WTC11 (cell line): ENCODE results near the gene SLC7A8. TPM values are rescaled to one million over a fixed set of nuclear protein-coding genes. Genes with fewer than 3 reads are reported as not detected.

ENCODE experiments used
- ATAC-seq: fragments of 200-7000 bp; cut with Tn5 transposase; 2 replicates; pipeline ENCODE4 v1.10.0; 2021; ENCODE audit warnings: mild to moderate bottlenecking, moderate library complexity
- CTCF ChIA-PET: fragments of 300-600 bp; sonication (Branson Sonifier 250); formaldehyde crosslinking; loops from one replicate; lab custom pipeline; 2021; ENCODE audit warnings: antibody characterized with exemption; lab: Charles Lee
- POLR2A ChIA-PET: fragments of 350-600 bp; sonication (Branson Sonifier 250); formaldehyde crosslinking; loops from one replicate; lab custom pipeline; 2021; ENCODE audit warnings: antibody characterized with exemption; lab: Charles Lee
- DNase-seq: peaks from one replicate; pipeline ENCODE4 v3.0.0; 2021; ENCODE audit warnings: low spot score
- H3K27ac Mint-ChIP-seq: 2 replicates; pipeline ENCODE4 v1.8.0; 2021; ENCODE audit warnings: mixed read lengths
- H3K27me3 Mint-ChIP-seq: 2 replicates; pipeline ENCODE4 v1.8.0; 2021; ENCODE audit warnings: low read depth, mild to moderate bottlenecking, moderate library complexity, mixed read lengths
- H3K36me3 Mint-ChIP-seq: 2 replicates; pipeline ENCODE4 v1.8.0; 2021; ENCODE audit warnings: mixed read lengths
- H3K4me1 Mint-ChIP-seq: 2 replicates; pipeline ENCODE4 v1.8.0; 2022; ENCODE audit warnings: mixed read lengths
- H3K4me3 Mint-ChIP-seq: 2 replicates; pipeline ENCODE4 v1.8.0; 2021; ENCODE audit warnings: mild to moderate bottlenecking, moderate library complexity, mixed read lengths
- H3K9me3 Mint-ChIP-seq: 2 replicates; pipeline ENCODE4 v1.8.0; 2021; ENCODE audit warnings: mixed read lengths
- ELF4 ChIP-seq: sonication (generic); formaldehyde crosslinking; IDR thresholded peaks from 2 replicates; pipeline ENCODE4 v1.8.1; 2022; ENCODE audit warnings: low read depth, mild to moderate bottlenecking, moderate library complexity, missing genetic modification reagents
- ESRRA ChIP-seq: sonication (generic); formaldehyde crosslinking; IDR thresholded peaks from 2 replicates; pipeline ENCODE4 v1.8.1; 2022; ENCODE audit warnings: mild to moderate bottlenecking, missing genetic modification reagents, borderline replicate concordance
- FOXJ3 ChIP-seq: sonication (generic); formaldehyde crosslinking; IDR thresholded peaks from 2 replicates; pipeline ENCODE4 v1.9.0; 2021; ENCODE audit warnings: missing genetic modification reagents, mild to moderate bottlenecking, borderline replicate concordance
- MXD4 ChIP-seq: fragments of 250-450 bp; sonication (Bioruptor Pico); IDR thresholded peaks from 2 replicates; pipeline ENCODE4 v1.8.0; 2021; ENCODE audit warnings: mild to moderate bottlenecking, moderate library complexity, borderline replicate concordance
- NFE2L1 ChIP-seq: sonication (generic); formaldehyde crosslinking; IDR thresholded peaks from 2 replicates; pipeline ENCODE4 v1.8.1; 2023; ENCODE audit warnings: missing genetic modification reagents
- NR2C2 ChIP-seq: sonication (generic); formaldehyde crosslinking; IDR thresholded peaks from 2 replicates; pipeline ENCODE4 v1.8.0; 2022; ENCODE audit warnings: mild to moderate bottlenecking, missing genetic modification reagents
- PRRX2 ChIP-seq: fragments of 250-450 bp; sonication (Bioruptor Pico); IDR thresholded peaks from 2 replicates; pipeline ENCODE4 v1.8.0; 2021; ENCODE audit warnings: mild to moderate bottlenecking
- SMAD4 ChIP-seq: sonication (generic); formaldehyde crosslinking; IDR thresholded peaks from 2 replicates; pipeline ENCODE4 v1.8.0; 2022; ENCODE audit warnings: mild to moderate bottlenecking, missing genetic modification reagents
- SP1 ChIP-seq: sonication (generic); formaldehyde crosslinking; conservative IDR thresholded peaks from 2 replicates; pipeline ENCODE4 v1.8.1; 2022; ENCODE audit warnings: missing genetic modification reagents
- TP53 ChIP-seq: sonication (generic); formaldehyde crosslinking; IDR thresholded peaks from 2 replicates; pipeline ENCODE4 v1.8.1; 2023; ENCODE audit warnings: mild to moderate bottlenecking, missing genetic modification reagents
- ZNF219 ChIP-seq: sonication (generic); formaldehyde crosslinking; IDR thresholded peaks from 2 replicates; pipeline ENCODE4 v1.8.0; 2023; ENCODE audit warnings: missing genetic modification reagents, mild to moderate bottlenecking, borderline replicate concordance
- ZNF263 ChIP-seq: sonication (generic); formaldehyde crosslinking; IDR thresholded peaks from 2 replicates; pipeline ENCODE4 v1.8.1; 2022; ENCODE audit warnings: low read depth, mild to moderate bottlenecking, moderate library complexity, missing genetic modification reagents
- ZNF416 ChIP-seq: fragments of 250-450 bp; sonication (Bioruptor Pico); IDR thresholded peaks from 2 replicates; pipeline ENCODE4 v1.9.0; 2021; ENCODE audit warnings: mild to moderate bottlenecking, inconsistent platforms
- total RNA-seq: library from RNA; stranded (reverse); gene quantifications from 3 replicates; pipeline ENCODE4 v1.2.3, GENCODE V29; 2021
- TF ChIP-seq, protein P1 (sequence below): sonication (generic); formaldehyde crosslinking; IDR thresholded peaks from 2 replicates; pipeline ENCODE4 v1.8.1; 2023; ENCODE audit warnings: mild to moderate bottlenecking, missing genetic modification reagents, moderate library complexity
- TF ChIP-seq, protein P2 (sequence below): sonication (generic); formaldehyde crosslinking; IDR thresholded peaks from 2 replicates; pipeline ENCODE4 v1.8.0; 2022; ENCODE audit warnings: mild to moderate bottlenecking, missing genetic modification reagents
- TF ChIP-seq, protein P3 (sequence below): sonication (generic); formaldehyde crosslinking; IDR thresholded peaks from 2 replicates; pipeline ENCODE4 v1.8.1; 2023; ENCODE audit warnings: mild to moderate bottlenecking, missing genetic modification reagents
- TF ChIP-seq, protein P4 (sequence below): fragments of 200-600 bp; IDR thresholded peaks from 2 replicates; pipeline ENCODE4 v1.8.0; 2022; ENCODE audit warnings: antibody characterized with exemption
- TF ChIP-seq, protein P5 (sequence below): fragments of 250-450 bp; sonication (Bioruptor Pico); IDR thresholded peaks from 2 replicates; pipeline ENCODE4 v1.8.0; 2021; ENCODE audit warnings: mild to moderate bottlenecking
- TF ChIP-seq, protein P6 (sequence below): sonication (generic); formaldehyde crosslinking; IDR thresholded peaks from 2 replicates; pipeline ENCODE4 v1.8.0; 2023; ENCODE audit warnings: missing genetic modification reagents, mild to moderate bottlenecking, borderline replicate concordance
- TF ChIP-seq, protein P7 (sequence below): sonication (generic); formaldehyde crosslinking; IDR thresholded peaks from 2 replicates; pipeline ENCODE4 v1.8.0; 2022; ENCODE audit warnings: mild to moderate bottlenecking, missing genetic modification reagents

SLC7A8 gene
- total RNA-seq, 1 experiment from 2014 or later: 207 TPM

DNA sequence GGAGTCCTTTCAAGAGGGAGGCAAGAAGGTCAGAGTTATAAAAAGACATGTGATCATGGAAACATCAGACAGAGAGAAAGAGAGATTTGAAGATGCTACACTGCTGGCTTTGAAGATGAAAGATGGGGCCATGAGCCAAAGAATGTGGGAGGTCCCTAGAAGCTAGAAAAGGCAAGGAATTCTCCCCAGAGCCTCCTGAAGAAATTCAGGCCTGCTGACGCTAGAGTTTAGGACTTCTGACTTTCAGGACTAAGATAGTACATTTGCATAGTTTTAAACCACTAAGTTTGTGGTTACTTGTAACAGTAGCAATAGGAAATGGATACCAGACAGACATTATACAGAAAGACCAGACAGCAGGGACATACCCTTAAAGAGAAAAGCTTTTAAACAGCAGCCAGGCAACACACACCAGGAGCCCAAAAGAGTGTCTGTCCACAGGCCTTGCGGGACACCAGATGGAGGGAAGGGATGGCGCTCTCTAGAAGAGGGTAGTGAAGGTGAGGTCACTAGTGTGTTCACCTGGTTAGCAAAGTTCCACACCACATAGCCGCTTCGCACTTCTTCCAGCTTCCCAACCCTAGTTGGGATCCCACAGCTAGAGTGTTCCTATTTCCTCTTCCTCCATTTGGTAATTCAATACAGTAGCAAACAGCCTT is 34.7 kb downstream of the SLC7A8 start:
- CTCF ChIA-PET: interaction anchor here (1.1 kb wide), 1 partner anchor 27 kb away, joined by 3 read pairs; no protein-coding TSS in a partner anchor
- POLR2A ChIA-PET: no interaction called here
- ATAC-seq (no peak), DNase-seq (no peak)
- TF ChIP-seq, protein P1, sequence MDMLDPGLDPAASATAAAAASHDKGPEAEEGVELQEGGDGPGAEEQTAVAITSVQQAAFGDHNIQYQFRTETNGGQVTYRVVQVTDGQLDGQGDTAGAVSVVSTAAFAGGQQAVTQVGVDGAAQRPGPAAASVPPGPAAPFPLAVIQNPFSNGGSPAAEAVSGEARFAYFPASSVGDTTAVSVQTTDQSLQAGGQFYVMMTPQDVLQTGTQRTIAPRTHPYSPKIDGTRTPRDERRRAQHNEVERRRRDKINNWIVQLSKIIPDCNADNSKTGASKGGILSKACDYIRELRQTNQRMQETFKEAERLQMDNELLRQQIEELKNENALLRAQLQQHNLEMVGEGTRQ: no peak
- no peak for TF ChIP-seq SP1 (CRISPR knock-in tag)
- TF ChIP-seq FOXJ3 (CRISPR knock-in tag): no peak
- no peak for TF ChIP-seq ELF4 (CRISPR knock-in tag)
- no peak for TF ChIP-seq NR2C2 (CRISPR knock-in tag)
- TF ChIP-seq, protein P2, sequence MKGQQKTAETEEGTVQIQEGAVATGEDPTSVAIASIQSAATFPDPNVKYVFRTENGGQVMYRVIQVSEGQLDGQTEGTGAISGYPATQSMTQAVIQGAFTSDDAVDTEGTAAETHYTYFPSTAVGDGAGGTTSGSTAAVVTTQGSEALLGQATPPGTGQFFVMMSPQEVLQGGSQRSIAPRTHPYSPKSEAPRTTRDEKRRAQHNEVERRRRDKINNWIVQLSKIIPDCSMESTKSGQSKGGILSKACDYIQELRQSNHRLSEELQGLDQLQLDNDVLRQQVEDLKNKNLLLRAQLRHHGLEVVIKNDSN (CRISPR knock-in tag): no peak
- TF ChIP-seq ESRRA (CRISPR knock-in tag): no peak
- TF ChIP-seq MXD4 (CRISPR knock-in tag): no peak
- TF ChIP-seq ZNF416 (CRISPR knock-in tag): no peak
- TF ChIP-seq, protein P3, sequence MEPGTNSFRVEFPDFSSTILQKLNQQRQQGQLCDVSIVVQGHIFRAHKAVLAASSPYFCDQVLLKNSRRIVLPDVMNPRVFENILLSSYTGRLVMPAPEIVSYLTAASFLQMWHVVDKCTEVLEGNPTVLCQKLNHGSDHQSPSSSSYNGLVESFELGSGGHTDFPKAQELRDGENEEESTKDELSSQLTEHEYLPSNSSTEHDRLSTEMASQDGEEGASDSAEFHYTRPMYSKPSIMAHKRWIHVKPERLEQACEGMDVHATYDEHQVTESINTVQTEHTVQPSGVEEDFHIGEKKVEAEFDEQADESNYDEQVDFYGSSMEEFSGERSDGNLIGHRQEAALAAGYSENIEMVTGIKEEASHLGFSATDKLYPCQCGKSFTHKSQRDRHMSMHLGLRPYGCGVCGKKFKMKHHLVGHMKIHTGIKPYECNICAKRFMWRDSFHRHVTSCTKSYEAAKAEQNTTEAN: no peak
- TF ChIP-seq ZNF219 (CRISPR knock-in tag): no peak
- no peak for TF ChIP-seq ZNF263 (CRISPR knock-in tag)
- TF ChIP-seq, protein P4, sequence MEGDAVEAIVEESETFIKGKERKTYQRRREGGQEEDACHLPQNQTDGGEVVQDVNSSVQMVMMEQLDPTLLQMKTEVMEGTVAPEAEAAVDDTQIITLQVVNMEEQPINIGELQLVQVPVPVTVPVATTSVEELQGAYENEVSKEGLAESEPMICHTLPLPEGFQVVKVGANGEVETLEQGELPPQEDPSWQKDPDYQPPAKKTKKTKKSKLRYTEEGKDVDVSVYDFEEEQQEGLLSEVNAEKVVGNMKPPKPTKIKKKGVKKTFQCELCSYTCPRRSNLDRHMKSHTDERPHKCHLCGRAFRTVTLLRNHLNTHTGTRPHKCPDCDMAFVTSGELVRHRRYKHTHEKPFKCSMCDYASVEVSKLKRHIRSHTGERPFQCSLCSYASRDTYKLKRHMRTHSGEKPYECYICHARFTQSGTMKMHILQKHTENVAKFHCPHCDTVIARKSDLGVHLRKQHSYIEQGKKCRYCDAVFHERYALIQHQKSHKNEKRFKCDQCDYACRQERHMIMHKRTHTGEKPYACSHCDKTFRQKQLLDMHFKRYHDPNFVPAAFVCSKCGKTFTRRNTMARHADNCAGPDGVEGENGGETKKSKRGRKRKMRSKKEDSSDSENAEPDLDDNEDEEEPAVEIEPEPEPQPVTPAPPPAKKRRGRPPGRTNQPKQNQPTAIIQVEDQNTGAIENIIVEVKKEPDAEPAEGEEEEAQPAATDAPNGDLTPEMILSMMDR: no peak
- no peak for TF ChIP-seq TP53 (CRISPR knock-in tag)
- TF ChIP-seq PRRX2 (CRISPR knock-in tag): no peak
- TF ChIP-seq, protein P5, sequence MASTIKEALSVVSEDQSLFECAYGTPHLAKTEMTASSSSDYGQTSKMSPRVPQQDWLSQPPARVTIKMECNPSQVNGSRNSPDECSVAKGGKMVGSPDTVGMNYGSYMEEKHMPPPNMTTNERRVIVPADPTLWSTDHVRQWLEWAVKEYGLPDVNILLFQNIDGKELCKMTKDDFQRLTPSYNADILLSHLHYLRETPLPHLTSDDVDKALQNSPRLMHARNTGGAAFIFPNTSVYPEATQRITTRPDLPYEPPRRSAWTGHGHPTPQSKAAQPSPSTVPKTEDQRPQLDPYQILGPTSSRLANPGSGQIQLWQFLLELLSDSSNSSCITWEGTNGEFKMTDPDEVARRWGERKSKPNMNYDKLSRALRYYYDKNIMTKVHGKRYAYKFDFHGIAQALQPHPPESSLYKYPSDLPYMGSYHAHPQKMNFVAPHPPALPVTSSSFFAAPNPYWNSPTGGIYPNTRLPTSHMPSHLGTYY (CRISPR knock-in tag): no peak
- TF ChIP-seq NFE2L1 (CRISPR knock-in tag): no peak
- TF ChIP-seq, protein P6, sequence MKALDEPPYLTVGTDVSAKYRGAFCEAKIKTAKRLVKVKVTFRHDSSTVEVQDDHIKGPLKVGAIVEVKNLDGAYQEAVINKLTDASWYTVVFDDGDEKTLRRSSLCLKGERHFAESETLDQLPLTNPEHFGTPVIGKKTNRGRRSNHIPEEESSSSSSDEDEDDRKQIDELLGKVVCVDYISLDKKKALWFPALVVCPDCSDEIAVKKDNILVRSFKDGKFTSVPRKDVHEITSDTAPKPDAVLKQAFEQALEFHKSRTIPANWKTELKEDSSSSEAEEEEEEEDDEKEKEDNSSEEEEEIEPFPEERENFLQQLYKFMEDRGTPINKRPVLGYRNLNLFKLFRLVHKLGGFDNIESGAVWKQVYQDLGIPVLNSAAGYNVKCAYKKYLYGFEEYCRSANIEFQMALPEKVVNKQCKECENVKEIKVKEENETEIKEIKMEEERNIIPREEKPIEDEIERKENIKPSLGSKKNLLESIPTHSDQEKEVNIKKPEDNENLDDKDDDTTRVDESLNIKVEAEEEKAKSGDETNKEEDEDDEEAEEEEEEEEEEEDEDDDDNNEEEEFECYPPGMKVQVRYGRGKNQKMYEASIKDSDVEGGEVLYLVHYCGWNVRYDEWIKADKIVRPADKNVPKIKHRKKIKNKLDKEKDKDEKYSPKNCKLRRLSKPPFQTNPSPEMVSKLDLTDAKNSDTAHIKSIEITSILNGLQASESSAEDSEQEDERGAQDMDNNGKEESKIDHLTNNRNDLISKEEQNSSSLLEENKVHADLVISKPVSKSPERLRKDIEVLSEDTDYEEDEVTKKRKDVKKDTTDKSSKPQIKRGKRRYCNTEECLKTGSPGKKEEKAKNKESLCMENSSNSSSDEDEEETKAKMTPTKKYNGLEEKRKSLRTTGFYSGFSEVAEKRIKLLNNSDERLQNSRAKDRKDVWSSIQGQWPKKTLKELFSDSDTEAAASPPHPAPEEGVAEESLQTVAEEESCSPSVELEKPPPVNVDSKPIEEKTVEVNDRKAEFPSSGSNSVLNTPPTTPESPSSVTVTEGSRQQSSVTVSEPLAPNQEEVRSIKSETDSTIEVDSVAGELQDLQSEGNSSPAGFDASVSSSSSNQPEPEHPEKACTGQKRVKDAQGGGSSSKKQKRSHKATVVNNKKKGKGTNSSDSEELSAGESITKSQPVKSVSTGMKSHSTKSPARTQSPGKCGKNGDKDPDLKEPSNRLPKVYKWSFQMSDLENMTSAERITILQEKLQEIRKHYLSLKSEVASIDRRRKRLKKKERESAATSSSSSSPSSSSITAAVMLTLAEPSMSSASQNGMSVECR (CRISPR knock-in tag): no peak
- no peak for TF ChIP-seq SMAD4 (CRISPR knock-in tag)
- TF ChIP-seq, protein P7, sequence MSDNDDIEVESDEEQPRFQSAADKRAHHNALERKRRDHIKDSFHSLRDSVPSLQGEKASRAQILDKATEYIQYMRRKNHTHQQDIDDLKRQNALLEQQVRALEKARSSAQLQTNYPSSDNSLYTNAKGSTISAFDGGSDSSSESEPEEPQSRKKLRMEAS (CRISPR knock-in tag): no peak
- Mint-ChIP-seq H3K4me3 (no peak overlapping the region), H3K9me3 (peaks cover 11% of the 10 kb centered on the region), H3K27ac (peak overlapping the region; percentile 46; the same call in 1 of the 2 replicates), H3K4me1 (peaks cover 15% of the 10 kb centered on the region), H3K36me3 (peaks cover 67% of the 10 kb centered on the region), H3K27me3 (no peaks in the 10 kb centered on the region)
